Femur (tissue), 1 donor: Measurements from ENCODE around the gene CA5B.
"Not testable (repeated sequence)": the region's sequence is repeated elsewhere in the genome, so short reads cannot be mapped to it uniquely, and the experiment has no call there.

ENCODE experiments used
- DNase-seq: peaks from one replicate; pipeline ENCODE4 v3.0.0-alpha.2; 2017

CA5B gene

DNA sequence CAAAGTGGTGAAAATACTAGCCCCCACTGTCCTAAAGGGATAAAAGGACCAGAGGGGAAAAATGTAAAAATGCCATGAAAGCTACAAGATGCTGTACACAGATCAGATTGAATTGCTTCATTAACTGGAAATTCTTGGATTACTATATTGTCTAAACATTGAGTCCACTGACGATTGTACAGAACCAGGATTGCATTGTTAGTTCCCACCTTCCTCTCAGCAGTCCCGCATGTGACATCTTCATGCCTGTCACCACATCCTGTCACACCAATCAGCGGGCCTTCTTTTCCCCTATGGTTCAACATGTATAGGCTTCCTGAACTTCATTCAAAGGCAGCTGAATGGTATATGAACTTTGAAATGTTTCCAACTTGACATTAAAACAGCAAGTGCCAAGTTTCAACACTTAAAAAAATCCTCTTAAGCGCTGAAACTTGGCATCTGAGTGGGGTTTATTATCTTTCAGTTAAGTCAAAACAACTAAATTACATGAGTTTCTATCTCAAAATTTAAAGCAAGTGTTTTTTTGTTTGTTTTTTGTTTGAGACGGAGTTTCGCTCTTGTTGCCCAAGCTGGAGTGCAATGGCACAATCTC lies 76.8 kb downstream of the CA5B start:
- no peak for DNase-seq

DNA sequence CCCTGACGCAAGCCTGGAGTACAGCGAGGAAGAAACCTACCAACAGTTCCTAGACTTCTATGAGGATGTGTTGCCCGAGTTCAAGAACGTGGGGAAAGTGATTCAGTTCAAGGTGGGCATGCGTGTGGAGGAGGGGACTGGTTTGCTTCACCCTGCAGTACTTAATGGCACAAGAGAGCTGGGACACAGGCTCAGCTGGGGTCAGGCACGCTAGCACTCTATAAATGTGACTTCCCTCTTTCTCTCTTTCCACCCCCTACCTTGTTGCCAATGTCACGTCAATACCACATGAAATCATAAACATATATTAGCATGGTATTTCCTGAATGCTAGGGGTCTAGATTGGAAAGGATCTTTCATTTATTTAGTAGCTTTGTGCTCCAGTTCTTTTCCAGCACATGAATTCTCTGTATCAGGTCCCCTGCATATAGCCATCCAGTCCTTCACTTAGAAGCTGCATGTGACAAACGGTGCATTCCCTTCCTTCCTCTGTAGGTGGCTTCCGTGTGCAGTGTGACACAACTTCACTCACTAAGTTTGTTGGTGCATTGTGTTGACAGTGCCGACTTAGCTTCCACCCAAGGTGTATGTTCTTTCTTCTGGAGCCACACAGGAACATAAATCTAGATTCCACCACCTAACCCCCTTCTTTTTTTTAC lies 77.8 kb downstream of the CA5B start:
- no peak for DNase-seq

DNA sequence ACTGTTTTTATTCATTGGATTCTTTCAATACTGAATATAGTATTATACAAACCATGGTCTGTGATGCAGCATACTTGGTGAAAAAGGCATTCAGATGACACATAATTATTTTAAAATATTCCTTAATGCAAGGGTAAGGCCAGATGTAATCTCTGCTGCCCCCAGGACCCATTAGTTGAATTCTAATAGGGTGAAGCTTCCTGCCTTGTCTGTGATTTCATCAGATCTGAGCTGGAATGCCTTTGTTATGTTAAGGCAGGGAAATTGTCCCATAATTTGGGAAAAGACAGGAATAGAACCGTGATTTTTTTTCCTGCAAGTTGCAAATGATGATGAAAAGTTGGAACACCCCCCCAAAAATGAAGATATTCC lies 78.4 kb downstream of the CA5B start:
- no peak for DNase-seq

DNA sequence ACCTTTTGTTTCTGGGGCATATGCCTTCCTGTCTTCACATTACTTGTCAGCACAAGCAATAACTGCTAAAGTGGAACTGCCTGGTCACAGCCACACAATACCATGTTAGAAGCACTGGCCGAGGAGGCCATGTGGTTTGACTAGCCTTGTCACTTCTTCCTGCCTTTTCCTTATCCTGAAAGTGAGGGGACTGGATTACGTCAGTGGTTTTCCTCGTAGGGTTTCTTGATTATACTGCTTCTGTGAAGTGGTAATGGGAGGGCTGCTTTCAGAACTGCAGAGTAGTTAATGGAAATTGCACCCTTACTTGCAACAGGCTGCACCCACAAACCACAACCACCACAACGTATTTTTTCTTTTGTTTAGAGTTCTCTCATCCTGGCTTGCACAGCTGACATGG lies 78.8 kb downstream of the CA5B start:
- DNase-seq = peak; percentile 45

DNA sequence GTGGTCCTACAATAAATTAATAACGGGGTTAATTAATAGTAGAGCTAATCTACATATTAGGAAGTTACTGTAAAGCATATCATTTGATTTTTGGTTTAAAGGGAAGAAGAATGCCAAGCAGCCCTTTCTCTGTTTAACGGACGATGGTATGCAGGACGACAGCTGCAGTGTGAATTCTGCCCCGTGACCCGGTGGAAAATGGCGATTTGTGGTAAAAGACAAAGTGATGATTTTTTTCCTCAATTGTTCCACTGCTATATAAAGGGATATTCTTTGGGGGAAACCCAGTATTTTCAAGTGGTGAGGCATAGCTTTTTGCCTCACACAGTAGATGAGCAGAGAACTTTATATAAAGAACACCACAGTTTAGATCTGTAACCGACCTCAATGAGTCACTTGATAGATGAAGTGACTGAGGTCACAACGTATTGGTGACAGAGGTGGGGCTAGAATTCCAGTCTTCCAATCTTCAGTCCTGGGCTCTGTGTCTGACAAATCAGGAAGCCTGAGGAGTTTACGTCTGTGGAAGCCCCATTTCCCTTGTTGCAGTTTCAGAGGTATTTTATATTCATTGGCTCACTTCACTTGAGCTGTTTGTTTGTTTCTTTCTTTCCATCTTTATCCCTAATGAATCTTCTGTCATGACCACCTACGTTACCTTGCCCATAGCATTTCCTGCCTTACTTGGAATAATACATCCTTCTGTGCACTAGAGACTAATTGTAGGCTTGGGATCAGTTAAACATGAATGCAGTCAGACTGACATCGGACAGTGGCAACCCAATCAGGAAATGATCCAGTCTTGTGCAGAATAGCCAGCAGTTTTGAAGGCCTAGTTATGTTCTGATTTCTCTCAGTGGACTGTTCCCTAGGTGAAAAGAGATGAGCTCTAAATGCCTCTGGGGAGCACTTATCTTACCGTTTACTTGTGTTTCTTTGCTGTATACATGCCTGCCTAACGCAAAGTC lies 82.3 kb downstream of the CA5B start:
- DNase-seq = peak; percentile 26

DNA sequence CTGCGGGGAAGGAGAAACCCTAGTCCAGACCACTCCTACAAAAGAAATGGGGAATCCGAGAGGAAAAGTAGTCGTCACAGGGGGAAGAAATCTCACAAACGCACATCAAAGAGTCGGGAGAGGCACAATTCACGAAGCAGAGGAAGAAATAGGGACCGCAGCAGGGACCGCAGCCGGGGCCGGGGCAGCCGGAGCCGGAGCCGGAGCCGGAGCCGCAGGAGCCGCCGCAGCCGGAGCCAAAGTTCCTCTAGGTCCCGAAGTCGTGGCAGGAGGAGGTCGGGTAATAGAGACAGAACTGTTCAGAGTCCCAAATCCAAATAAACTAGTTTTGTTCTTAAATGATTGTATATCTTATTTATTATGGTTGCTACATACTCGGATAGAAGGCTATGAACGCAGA lies 84.9 kb downstream of the CA5B start:
- DNase-seq = no peak

DNA sequence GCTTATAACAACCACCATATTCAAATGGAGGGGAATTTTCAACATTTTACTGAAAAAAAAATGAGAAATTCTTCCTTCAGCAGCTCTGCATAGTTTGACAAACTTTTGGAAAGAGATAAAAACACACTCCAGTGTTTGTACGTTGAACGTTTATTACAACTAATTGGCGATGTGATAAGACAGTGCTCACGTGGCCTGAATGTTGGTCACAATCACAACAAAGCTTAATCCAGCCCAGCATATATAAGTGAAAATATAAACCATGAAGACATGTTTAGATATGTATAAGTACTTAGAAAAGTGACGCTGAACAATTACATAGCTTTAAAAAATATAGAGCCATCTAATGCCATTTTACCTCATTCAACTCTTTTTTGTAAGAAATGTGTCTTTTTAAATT lies 87.9 kb downstream of the CA5B start:
- DNase-seq = no peak

DNA sequence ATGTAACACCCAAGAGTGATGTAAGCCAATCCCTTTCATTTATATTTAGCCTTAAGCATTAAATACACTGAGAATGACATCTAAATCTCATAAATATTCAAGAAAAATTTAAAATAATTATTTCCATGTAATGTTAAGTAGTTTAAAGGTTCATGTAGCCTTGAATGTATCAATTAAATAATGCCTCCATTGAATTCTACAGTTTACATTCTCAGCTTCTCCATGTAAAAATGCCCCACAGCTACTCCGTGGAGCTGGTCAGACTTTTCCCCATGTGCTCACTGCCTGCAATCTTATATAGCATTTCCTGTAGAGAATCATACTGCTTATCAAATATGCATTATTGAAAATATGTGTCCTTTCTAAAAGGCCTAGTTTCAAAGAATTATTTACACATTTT lies 91.1 kb downstream of the CA5B start:
- no peak for DNase-seq

DNA sequence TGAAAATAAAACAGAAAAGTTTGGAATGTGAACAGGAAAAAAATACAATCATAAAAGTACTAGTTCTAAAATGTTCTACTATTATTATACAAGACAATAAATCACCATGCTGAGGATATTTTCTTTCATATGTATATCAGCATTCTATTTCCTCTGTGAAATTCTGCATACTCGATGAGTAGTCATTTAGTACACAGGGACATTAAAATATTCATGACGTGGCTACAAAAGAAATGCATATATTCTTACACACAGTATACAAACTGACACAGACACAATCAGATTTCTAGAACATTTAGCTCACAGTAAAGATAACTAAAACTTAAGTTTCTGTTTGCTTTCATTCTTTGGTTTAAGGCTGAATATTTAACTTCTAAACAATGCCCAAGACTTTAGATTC lies 93.3 kb downstream of the CA5B start:
- DNase-seq = not testable (repeated sequence)

DNA sequence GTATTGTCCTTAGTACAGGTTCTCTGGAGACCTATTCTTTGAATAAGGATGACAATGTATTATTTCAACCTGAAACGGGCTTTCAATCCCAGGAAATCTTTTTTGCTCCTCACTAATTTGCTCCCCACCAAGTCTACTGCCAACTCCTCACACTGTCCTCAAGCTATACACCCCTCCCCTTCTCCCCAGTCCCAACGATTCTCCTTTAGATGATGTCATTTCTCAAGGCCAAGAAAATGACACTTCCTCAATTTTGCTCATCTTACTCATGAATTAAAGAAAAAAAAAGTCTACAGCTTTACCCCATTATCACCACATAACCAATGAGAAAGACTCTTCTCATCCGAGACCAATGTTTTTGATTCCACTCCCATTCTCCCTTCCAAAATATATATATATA lies 96.0 kb downstream of the CA5B start:
- no peak for DNase-seq

DNA sequence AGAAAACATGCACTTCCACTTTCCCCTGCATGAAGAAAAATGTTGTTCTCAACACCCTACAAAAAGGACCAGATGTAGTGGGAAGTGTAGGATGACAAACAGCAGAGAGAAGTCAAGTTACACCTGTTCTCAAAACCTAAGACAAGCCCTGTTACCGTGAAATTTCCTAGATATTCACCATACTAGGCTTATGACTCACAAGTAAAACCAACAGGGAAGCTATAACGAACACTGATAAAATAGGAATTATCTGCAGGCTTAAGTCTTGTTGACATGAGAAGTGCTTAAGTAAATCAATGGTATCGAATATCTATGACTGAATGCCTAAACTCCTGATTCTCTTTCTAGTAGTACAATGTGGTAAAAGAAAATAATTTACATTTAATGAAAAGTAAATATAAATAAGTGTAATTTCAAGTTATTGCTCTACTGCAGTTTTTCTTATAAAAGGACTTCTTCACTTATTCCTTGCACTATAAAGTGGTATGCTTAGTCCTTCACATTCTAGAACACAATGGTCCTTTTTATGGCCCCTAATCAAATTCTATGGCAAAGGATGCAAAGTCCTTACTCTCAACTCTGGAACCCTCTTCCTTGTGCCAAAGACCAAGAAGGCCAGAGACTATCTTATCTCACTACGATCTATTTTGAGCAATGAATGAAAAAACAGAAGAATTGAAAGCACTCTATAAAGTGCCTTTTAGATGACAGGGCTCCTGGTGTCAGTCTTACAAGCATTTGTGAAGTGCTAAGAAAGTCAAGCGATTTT lies 96.9 kb downstream of the CA5B start:
- no peak for DNase-seq
